Subcutaneous abdominal adipose tissue (tissue), 5 donors: ENCODE results near the gene ASCC1.
"Not testable (repeated sequence)": the region's sequence is repeated elsewhere in the genome, so short reads cannot be mapped to it uniquely, and the experiment has no call there.

ENCODE experiments used
- H3K27ac ChIP-seq: one replicate; pipeline ENCODE4 v1.7.0; 2013; ENCODE audit warnings: low read depth, mild to moderate bottlenecking, inconsistent platforms, low read length, moderate library complexity
- H3K27me3 ChIP-seq, 5 donors: one replicate each; pipeline ENCODE4 v1.7.0; 2013; ENCODE audit warnings: low read length in 5 of 5, inconsistent platforms in 1 of 5; ENCODE audit not compliant: control insufficient read depth in 5 of 5, insufficient read depth in 4 of 5
- H3K36me3 ChIP-seq, 5 donors: one replicate each; pipeline ENCODE4 v1.7.0; 2013; ENCODE audit warnings: low read length in 5 of 5; ENCODE audit not compliant: control insufficient read depth in 5 of 5, insufficient read depth in 5 of 5
- H3K4me1 ChIP-seq, 5 donors: one replicate each; pipeline ENCODE4 v1.7.0; 2013; ENCODE audit warnings: low read length in 5 of 5, mild to moderate bottlenecking in 3 of 5, moderate library complexity in 1 of 5; ENCODE audit not compliant: control insufficient read depth in 5 of 5, insufficient read depth in 5 of 5
- H3K4me3 ChIP-seq, 5 donors: one replicate each; pipeline ENCODE4 v1.7.0; 2013; ENCODE audit warnings: low read length in 5 of 5, low read depth in 1 of 5
- H3K9ac ChIP-seq, 5 donors: one replicate each; pipeline ENCODE4 v1.7.0; 2013; ENCODE audit warnings: low read length in 5 of 5, mild to moderate bottlenecking in 4 of 5, moderate library complexity in 3 of 5
- H3K9me3 ChIP-seq, 5 donors: one replicate each; pipeline ENCODE4 v1.7.0; 2013; ENCODE audit warnings: low read length in 5 of 5; ENCODE audit not compliant: control insufficient read depth in 5 of 5
- donor health status: healthy.
- donor health status: healthy.
- donor health status: healthy.
- donor health status: healthy.
- donor health status: healthy.

The ASCC1 gene

DNA sequence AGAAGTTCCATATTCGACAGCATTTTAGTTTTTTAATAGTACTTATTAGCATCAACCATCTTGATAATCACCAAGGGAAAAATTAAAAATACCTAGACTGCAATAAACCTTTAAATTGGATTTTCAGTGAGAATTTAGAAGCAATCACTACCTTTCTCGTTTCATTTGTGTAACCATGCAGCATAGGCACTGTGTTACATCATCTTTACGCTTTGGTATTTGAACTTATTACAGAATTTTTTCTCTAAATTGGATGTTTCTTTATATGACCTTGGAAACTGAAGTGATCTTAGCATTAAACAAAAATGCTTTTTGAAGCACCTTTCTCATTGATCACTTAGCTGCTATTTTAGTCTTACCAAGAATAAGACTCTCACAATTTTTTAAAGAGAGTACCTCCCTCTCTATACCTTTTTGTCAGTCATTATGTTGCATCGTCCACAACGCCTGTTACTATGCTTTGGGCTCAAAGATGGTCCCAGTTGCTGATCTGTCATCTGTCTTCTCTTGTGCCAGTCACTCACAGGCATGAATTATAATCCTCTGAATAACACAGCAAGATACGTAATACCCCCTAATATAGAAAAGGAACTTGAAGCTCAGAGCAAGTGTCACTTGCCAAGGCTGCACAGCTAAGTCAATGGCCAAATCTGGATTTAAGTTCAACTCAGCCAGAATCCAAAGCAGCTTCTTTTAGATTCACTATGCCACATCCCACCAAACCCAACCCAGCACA, 19.6 kb upstream of the ASCC1 start:
- Histone ChIP-seq H3K36me3 (peaks cover 11 to 44% (median 31%) of the 10 kb centered on the region in 5 donors), H3K9ac (no peak overlapping the region), H3K9me3 (no peaks in the 10 kb centered on the region), H3K27me3 (no peaks in the 10 kb centered on the region), H3K27ac (no peak overlapping the region), H3K4me1 (peaks cover 0 to 4% (median 0%) of the 10 kb centered on the region in 5 donors), H3K4me3 (no peak overlapping the region)

DNA sequence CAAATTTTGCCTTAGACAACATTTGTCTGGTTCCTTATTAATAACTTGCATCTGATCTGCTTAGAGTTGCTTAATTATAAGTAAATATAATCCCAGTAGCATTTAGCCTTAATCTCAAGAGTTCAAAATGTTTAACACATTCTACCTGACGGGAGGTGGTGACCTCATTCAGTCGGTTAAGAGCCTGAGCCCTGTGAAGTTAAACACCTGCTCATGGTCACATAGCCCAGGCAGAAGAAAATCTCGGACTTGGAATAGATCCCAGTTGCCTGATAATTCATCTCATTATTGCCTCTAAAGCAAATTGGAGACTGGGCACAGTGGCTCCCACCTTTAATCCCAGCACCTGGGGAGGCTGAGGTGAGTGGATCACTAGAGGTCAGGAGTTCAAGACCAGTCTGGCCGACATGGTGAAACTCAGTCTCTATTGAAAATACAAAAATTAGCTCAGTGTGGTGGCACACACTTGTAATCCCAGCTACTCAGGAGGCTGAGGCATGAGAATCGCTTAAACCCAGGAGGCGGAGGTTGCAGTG, 18.6 kb upstream of the ASCC1 start:
- Histone ChIP-seq H3K9me3 (no peaks in the 10 kb centered on the region), H3K4me3 (no peak overlapping the region), H3K9ac (no peak overlapping the region), H3K27me3 (no peaks in the 10 kb centered on the region), H3K27ac (no peak overlapping the region), H3K4me1 (peaks cover 0 to 8% (median 0%) of the 10 kb centered on the region in 5 donors), H3K36me3 (peaks cover 15 to 47% (median 35%) of the 10 kb centered on the region in 5 donors)

DNA sequence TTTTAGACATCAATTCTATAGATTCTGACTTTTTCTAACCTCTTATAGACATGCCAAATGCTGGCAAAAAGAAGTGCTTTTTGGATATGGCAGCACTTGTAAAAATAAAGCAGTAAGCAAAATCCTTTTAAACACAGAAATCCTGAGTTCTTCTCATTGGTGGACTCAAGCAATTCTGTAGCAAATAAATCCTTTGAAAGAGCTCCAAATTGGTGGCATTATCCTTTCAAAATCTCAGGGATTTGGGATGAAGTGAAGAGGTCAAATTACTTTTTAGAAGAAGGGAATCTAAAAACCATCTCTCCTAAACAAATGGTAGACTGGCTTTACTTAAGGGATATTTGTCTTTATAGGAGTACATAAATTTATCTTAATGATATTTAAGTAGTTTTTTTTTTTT, 17.5 kb upstream of the ASCC1 start:
- H3K9me3 ChIP-seq = no peaks in the 10 kb centered on the region
- H3K4me1 ChIP-seq = peaks cover 0 to 13% (median 0%) of the 10 kb centered on the region in 5 donors
- no peak overlapping the region for H3K27ac ChIP-seq
- no peak overlapping the region for H3K4me3 ChIP-seq
- H3K9ac ChIP-seq = no peak overlapping the region
- H3K27me3 ChIP-seq = no peaks in the 10 kb centered on the region
- H3K36me3 ChIP-seq = peaks cover 15 to 49% (median 35%) of the 10 kb centered on the region in 5 donors

DNA sequence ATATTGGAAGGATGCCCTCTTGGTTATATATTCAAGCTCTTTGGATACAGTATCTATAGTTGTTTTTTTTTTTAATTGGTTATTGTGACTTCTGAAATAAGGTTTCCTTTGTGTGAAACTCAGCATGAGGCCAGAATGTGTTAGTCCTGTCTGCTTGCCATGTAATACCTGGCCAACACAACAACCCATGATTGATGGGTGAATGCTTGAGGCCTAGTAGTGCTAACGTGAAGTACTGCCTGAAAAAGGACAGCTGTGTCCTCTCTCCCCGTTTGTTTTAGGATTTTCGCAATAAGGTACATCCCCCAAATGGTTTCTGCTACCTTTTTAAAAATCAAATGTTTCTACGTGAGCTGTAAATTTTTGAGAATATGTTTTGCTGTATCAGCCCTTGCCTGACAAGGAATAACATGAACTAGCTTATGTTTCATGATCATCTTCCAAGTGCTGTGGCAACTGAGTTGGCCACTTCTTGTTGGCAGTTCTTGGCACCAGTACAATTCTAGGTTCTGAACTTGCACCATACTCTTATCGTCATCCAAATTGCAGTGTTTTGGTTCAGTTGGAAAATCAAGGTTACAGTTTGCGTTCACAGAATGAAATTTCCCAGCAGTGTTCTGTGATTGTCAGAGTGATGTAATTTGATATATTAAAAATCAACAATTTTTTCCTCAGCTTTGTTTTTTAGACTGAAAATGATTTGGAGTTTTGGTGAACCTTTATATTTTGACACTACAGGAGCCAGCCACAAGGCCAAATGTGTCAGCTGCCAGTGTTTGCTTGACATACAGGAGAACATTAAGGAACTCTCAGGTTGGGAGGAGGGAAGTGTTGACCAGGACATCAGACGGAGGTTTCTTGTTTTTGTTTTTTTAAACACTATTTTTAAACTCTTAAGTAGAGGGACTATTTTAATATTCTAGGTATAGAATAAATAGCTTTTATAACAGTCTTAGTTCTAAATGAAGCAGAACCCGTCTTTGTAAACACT, 13.5 kb upstream of the ASCC1 start:
- H3K4me1 ChIP-seq = peaks cover 0 to 13% (median 3%) of the 10 kb centered on the region in 5 donors
- peaks cover 8 to 33% (median 26%) of the 10 kb centered on the region in 5 donors for H3K36me3 ChIP-seq
- H3K9ac ChIP-seq = peak overlapping the region in 2 of 5 donors; percentile 47 to 63
- peak overlapping the region; percentile 76 for H3K27ac ChIP-seq
- H3K9me3 ChIP-seq = no peaks in the 10 kb centered on the region
- H3K4me3 ChIP-seq = no peak overlapping the region
- no peaks in the 10 kb centered on the region for H3K27me3 ChIP-seq

DNA sequence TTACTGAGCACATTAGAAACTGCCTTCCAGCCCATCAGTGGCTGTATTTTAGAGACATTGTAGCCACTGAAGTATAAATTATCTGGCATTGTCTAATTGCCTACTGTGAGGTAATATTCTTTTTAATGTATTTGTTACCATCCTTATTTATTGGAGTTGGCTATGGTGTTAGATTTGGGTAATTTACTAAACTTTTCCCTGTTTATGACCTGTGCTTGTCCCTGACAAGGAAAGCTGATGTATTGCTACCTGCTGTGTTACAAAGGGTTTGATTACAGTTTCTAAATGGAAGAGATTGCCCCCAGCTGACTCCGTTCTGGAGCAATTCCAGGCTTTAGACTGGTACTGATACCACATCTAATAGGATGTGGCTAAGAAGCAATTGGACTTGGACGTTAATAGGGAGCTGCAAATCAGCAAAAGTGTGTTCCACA, 12.3 kb upstream of the ASCC1 start:
- Histone ChIP-seq H3K9ac (peak overlapping the region in 2 of 5 donors; percentile 2 to 41), H3K4me1 (peaks cover 0 to 20% (median 12%) of the 10 kb centered on the region in 5 donors), H3K9me3 (no peaks in the 10 kb centered on the region), H3K27ac (peak overlapping the region; percentile 35), H3K36me3 (peaks cover 8 to 28% (median 16%) of the 10 kb centered on the region in 5 donors), H3K27me3 (no peaks in the 10 kb centered on the region), H3K4me3 (no peak overlapping the region)

DNA sequence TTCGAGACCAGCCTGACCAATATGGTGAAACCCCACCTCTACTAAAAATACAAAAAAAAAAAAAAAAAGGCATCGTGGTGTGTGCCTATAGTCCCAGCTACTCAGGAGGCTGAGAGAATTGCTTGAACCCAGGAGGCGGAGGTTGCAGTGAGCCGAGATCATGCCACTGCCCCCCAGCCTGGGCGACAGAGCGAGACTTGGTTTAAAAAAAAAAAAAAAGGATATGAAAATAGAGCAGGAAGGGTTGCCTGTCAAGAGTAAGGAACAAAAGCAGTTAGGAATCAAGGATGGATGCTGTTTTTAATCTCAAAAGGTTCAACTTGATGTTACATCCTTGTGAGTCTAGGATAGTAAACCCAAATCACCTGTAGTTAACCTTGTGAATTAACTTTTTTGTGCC, 11.8 kb upstream of the ASCC1 start:
- H3K9me3 ChIP-seq = no peaks in the 10 kb centered on the region
- peaks cover 0 to 21% (median 17%) of the 10 kb centered on the region in 5 donors for H3K4me1 ChIP-seq
- H3K36me3 ChIP-seq = peaks cover 8 to 23% (median 11%) of the 10 kb centered on the region in 5 donors
- H3K27me3 ChIP-seq = no peaks in the 10 kb centered on the region
- peak overlapping the region in 2 of 5 donors; percentile 2 to 41 for H3K9ac ChIP-seq
- H3K4me3 ChIP-seq = no peak overlapping the region
- peak overlapping the region; percentile 35 for H3K27ac ChIP-seq

DNA sequence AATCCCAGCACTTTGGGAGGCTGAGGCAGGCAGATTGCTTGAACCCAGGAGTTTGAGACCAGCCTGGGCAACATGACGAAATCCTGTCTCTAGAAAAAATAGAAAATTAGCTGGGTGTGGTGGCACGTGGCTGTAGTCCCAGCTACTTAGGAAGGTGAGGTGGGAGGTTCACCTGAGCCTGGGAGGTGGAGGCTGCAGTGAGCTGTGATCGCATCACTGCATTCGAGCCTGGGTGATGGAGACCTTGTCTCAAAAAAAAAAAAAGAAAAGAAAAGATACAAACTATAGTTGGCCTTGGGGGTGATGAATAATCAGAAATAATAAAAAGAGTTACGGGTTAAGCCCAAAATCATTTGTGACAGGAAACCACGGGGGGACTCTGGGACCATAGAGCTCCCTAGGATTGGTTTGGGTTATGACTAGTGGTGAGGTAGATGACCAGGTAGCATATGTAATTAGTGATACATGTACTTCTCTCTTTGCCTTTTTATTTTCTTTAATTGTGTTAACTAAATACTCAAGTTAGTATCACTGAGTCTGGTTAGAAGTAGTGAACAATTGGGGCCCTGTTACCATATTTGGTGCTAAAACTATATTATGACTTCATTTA, 10.4 kb upstream of the ASCC1 start:
- Histone ChIP-seq H3K4me3 (no peak overlapping the region), H3K9ac (no peak overlapping the region), H3K36me3 (peaks cover 8 to 21% (median 11%) of the 10 kb centered on the region in 5 donors), H3K27me3 (no peaks in the 10 kb centered on the region), H3K27ac (no peak overlapping the region), H3K9me3 (no peaks in the 10 kb centered on the region), H3K4me1 (peaks cover 0 to 24% (median 20%) of the 10 kb centered on the region in 5 donors)

DNA sequence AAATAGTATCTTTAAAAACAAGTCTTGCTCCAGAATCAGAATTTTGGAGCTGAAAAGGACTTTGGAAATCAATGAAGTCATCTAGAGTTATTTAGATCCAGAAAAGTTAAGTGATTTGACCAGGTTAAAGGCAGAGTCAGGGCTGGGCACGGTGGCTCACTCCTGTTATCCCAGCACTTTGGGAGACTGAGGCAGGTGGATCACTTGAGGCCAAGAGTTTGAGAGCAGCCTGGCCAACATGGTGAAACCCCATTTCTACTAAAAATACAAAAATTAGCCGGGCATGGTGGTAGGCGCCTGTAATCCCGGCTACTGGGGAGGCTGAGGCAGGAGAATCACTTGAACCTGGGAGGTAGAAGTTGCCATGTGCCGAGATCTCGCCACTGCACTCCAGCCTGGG, 8.1 kb upstream of the ASCC1 start:
- not testable (repeated sequence) for H3K9me3 ChIP-seq, H3K27me3 ChIP-seq, H3K9ac ChIP-seq, H3K4me3 ChIP-seq
- Histone ChIP-seq H3K27ac (peak overlapping the region; percentile 45), H3K36me3 (peaks cover 0 to 15% (median 6%) of the 10 kb centered on the region in 5 donors), H3K4me1 (peaks cover 0 to 21% (median 17%) of the 10 kb centered on the region in 5 donors)

DNA sequence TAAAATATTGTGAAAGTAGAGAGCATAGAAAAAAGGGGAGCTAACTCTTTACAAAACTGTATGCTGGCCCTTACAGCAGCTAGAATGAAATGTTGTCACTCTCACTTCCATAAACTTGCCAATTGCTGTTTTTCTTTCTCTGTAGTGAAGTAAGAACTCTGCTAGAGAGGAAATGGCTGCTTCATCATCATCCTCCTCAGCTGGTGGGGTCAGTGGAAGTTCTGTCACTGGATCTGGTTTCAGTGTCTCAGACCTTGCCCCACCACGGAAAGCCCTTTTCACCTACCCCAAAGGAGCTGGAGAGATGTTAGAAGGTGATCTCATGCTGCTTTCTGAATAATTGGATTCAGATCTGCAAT, 7.6 kb upstream of the ASCC1 start:
- no peaks in the 10 kb centered on the region for H3K9me3 ChIP-seq
- H3K4me3 ChIP-seq = no peak overlapping the region
- peaks cover 0 to 15% (median 6%) of the 10 kb centered on the region in 5 donors for H3K36me3 ChIP-seq
- peaks cover 0 to 25% (median 22%) of the 10 kb centered on the region in 5 donors for H3K4me1 ChIP-seq
- no peaks in the 10 kb centered on the region for H3K27me3 ChIP-seq
- H3K27ac ChIP-seq = peak overlapping the region; percentile 45
- H3K9ac ChIP-seq = peak overlapping the region in 2 of 5 donors; percentile 20 to 21
